ENCODE measurements around the gene MYBBP1A. TPM values are rescaled to one million over a fixed set of nuclear protein-coding genes. Genes with fewer than 3 reads are reported as not detected.

Gene MYBBP1A
- total and polyA plus RNA-seq, 2 experiments from 2014 or later: 70.7 to 213 TPM

DNA sequence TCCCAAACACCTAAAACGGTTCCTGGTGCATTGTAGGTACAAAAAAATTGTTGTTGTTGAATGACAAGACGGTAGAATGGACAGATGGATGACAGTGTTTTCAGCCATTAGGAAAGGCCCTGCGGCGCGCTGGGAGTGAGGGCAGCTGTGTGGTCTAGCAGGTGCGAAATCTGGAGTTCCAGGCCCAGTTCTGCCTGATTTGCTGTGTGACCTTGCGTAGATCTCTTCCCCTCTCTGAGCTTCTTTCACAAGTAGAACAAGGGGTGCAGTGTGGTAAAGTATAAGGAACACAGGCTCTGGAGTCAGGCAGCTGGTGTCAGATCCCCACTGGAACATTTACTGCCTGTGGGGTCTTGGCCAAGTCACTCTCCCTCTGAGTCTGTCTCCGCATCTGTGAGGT is 31.2 kb downstream of the MYBBP1A start:
- Mint-ChIP-seq H3K4me3 (no peak overlapping the region), H3K36me3 (ENCODE audit: low read depth) (no peaks in the 10 kb centered on the region), H3K27me3 (ENCODE audit: insufficient read depth, low read depth, poor library complexity) (peaks cover 54% of the 10 kb centered on the region), H3K9me3 (no peaks in the 10 kb centered on the region), H3K4me1 (peaks cover 10% of the 10 kb centered on the region), H3K27ac (no peak overlapping the region)
- no peaks in the 10 kb centered on the region for H3K36me3 ChIP-seq (ENCODE audit: insufficient read depth)
- H4K20me1 ChIP-seq (replicated peaks; ENCODE audit: insufficient read depth): no peaks in the 10 kb centered on the region
- no peak for DNase-seq (ENCODE audit: low spot score)
- H3K79me2 ChIP-seq (replicated peaks; ENCODE audit: insufficient read depth): no peaks in the 10 kb centered on the region
- no peaks in the 10 kb centered on the region for H3F3A ChIP-seq (replicated peaks; ENCODE audit: low read depth)
- H3K27me3 ChIP-seq (ENCODE audit: insufficient read depth): peaks cover 59% of the 10 kb centered on the region
- ATAC-seq: no peak
- no peak overlapping the region for H3K27ac ChIP-seq (ENCODE audit: low read depth)
- H3K4me3 ChIP-seq: no peak overlapping the region
- H3K4me2 ChIP-seq: no peak overlapping the region
- H3K4me1 ChIP-seq (ENCODE audit: insufficient read depth): no peaks in the 10 kb centered on the region
- TF ChIP-seq JUNB (IDR thresholded peaks at IDR 0.05; ENCODE audit: unreplicated experiment) (no peak), ZNF114 (CRISPR knock-in tag; IDR thresholded peaks at IDR 0.05) (no peak), CREB1 (CRISPR knock-in tag; IDR thresholded peaks at IDR 0.05; ENCODE audit: low read depth) (no peak), EZH2phosphoT487 (IDR thresholded peaks at IDR 0.05; ENCODE audit: unreplicated experiment) (no peak), STAT1 (IDR thresholded peaks at IDR 0.05; ENCODE audit: unreplicated experiment) (no peak), EZH2 (IDR thresholded peaks at IDR 0.05; ENCODE audit: low read depth, unreplicated experiment) (no peak)
- TF ChIP-seq, protein P1, sequence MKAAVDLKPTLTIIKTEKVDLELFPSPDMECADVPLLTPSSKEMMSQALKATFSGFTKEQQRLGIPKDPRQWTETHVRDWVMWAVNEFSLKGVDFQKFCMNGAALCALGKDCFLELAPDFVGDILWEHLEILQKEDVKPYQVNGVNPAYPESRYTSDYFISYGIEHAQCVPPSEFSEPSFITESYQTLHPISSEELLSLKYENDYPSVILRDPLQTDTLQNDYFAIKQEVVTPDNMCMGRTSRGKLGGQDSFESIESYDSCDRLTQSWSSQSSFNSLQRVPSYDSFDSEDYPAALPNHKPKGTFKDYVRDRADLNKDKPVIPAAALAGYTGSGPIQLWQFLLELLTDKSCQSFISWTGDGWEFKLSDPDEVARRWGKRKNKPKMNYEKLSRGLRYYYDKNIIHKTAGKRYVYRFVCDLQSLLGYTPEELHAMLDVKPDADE (IDR thresholded peaks at IDR 0.05): no peak
- TF ChIP-seq, protein P2, sequence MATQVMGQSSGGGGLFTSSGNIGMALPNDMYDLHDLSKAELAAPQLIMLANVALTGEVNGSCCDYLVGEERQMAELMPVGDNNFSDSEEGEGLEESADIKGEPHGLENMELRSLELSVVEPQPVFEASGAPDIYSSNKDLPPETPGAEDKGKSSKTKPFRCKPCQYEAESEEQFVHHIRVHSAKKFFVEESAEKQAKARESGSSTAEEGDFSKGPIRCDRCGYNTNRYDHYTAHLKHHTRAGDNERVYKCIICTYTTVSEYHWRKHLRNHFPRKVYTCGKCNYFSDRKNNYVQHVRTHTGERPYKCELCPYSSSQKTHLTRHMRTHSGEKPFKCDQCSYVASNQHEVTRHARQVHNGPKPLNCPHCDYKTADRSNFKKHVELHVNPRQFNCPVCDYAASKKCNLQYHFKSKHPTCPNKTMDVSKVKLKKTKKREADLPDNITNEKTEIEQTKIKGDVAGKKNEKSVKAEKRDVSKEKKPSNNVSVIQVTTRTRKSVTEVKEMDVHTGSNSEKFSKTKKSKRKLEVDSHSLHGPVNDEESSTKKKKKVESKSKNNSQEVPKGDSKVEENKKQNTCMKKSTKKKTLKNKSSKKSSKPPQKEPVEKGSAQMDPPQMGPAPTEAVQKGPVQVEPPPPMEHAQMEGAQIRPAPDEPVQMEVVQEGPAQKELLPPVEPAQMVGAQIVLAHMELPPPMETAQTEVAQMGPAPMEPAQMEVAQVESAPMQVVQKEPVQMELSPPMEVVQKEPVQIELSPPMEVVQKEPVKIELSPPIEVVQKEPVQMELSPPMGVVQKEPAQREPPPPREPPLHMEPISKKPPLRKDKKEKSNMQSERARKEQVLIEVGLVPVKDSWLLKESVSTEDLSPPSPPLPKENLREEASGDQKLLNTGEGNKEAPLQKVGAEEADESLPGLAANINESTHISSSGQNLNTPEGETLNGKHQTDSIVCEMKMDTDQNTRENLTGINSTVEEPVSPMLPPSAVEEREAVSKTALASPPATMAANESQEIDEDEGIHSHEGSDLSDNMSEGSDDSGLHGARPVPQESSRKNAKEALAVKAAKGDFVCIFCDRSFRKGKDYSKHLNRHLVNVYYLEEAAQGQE (IDR thresholded peaks at IDR 0.05; ENCODE audit: unreplicated experiment): no peak
- TF ChIP-seq, protein P3, sequence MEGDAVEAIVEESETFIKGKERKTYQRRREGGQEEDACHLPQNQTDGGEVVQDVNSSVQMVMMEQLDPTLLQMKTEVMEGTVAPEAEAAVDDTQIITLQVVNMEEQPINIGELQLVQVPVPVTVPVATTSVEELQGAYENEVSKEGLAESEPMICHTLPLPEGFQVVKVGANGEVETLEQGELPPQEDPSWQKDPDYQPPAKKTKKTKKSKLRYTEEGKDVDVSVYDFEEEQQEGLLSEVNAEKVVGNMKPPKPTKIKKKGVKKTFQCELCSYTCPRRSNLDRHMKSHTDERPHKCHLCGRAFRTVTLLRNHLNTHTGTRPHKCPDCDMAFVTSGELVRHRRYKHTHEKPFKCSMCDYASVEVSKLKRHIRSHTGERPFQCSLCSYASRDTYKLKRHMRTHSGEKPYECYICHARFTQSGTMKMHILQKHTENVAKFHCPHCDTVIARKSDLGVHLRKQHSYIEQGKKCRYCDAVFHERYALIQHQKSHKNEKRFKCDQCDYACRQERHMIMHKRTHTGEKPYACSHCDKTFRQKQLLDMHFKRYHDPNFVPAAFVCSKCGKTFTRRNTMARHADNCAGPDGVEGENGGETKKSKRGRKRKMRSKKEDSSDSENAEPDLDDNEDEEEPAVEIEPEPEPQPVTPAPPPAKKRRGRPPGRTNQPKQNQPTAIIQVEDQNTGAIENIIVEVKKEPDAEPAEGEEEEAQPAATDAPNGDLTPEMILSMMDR (conservative IDR thresholded peaks at IDR 0.05; ENCODE audit: low read depth in 2 of 2): no peak
- H3K9me2 ChIP-seq (ENCODE audit: insufficient read depth): no peaks in the 10 kb centered on the region
- no peak overlapping the region for H2AFZ ChIP-seq

DNA sequence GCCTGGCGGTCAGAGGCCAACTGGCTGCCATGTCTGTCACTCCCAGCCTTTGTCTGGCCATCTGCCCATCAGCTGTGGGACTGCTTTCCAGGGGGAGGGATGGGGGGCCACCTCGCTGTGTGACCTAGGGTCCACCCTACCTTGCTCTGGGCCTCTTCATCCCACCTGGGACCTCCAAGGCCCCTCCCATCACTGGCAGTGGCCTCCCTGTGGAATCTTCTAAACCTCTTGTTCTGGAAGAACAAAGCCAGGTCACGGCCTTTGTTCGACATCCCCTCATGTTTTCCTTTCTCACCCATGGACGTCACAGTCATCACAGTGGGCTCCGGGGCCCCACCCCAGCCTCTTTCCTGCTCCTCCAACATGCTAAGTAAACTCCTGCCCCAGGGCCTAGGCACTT is 32.5 kb downstream of the MYBBP1A start:
- Histone ChIP-seq H4K20me1 (replicated peaks; ENCODE audit: insufficient read depth) (no peaks in the 10 kb centered on the region), H3K79me2 (replicated peaks; ENCODE audit: insufficient read depth) (no peaks in the 10 kb centered on the region), H3K4me1 (ENCODE audit: insufficient read depth) (no peaks in the 10 kb centered on the region), H3K4me2 (no peak overlapping the region), H3F3A (replicated peaks; ENCODE audit: low read depth) (no peaks in the 10 kb centered on the region), H3K36me3 (ENCODE audit: insufficient read depth) (no peaks in the 10 kb centered on the region), H2AFZ (no peak overlapping the region), H3K9me2 (ENCODE audit: insufficient read depth) (no peaks in the 10 kb centered on the region), H3K4me3 (no peak overlapping the region), H3K27ac (ENCODE audit: low read depth) (no peak overlapping the region), H3K27me3 (ENCODE audit: insufficient read depth) (peaks cover 46% of the 10 kb centered on the region)
- Mint-ChIP-seq H3K27ac (no peak overlapping the region), H3K36me3 (ENCODE audit: low read depth) (no peaks in the 10 kb centered on the region; the same call in 2 of the 3 replicates), H3K4me3 (no peak overlapping the region), H3K27me3 (ENCODE audit: insufficient read depth, low read depth, poor library complexity) (peaks cover 46% of the 10 kb centered on the region), H3K4me1 (peaks cover 9% of the 10 kb centered on the region), H3K9me3 (no peaks in the 10 kb centered on the region)
- DNase-seq (ENCODE audit: low spot score): no peak
- no peak for ATAC-seq
- no peak for TF ChIP-seq ZNF331 (CRISPR knock-in tag; IDR thresholded peaks at IDR 0.05; ENCODE audit: low read depth)
- no peak for TF ChIP-seq CREB1 (CRISPR knock-in tag; IDR thresholded peaks at IDR 0.05; ENCODE audit: low read depth)
- TF ChIP-seq, protein P3 (conservative IDR thresholded peaks at IDR 0.05; ENCODE audit: low read depth in 2 of 2): no peak
- no peak for TF ChIP-seq ZNF114 (CRISPR knock-in tag; IDR thresholded peaks at IDR 0.05)
- no peak for TF ChIP-seq EZH2 (IDR thresholded peaks at IDR 0.05; ENCODE audit: low read depth, unreplicated experiment)
